ENCODE data around the gene IER3.

- TF ChIP-seq CTCF (IDR thresholded peaks at IDR 0.05; ENCODE audit: insufficient read depth, low read length): no peak
- TF ChIP-seq, protein P1, sequence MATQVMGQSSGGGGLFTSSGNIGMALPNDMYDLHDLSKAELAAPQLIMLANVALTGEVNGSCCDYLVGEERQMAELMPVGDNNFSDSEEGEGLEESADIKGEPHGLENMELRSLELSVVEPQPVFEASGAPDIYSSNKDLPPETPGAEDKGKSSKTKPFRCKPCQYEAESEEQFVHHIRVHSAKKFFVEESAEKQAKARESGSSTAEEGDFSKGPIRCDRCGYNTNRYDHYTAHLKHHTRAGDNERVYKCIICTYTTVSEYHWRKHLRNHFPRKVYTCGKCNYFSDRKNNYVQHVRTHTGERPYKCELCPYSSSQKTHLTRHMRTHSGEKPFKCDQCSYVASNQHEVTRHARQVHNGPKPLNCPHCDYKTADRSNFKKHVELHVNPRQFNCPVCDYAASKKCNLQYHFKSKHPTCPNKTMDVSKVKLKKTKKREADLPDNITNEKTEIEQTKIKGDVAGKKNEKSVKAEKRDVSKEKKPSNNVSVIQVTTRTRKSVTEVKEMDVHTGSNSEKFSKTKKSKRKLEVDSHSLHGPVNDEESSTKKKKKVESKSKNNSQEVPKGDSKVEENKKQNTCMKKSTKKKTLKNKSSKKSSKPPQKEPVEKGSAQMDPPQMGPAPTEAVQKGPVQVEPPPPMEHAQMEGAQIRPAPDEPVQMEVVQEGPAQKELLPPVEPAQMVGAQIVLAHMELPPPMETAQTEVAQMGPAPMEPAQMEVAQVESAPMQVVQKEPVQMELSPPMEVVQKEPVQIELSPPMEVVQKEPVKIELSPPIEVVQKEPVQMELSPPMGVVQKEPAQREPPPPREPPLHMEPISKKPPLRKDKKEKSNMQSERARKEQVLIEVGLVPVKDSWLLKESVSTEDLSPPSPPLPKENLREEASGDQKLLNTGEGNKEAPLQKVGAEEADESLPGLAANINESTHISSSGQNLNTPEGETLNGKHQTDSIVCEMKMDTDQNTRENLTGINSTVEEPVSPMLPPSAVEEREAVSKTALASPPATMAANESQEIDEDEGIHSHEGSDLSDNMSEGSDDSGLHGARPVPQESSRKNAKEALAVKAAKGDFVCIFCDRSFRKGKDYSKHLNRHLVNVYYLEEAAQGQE (IDR thresholded peaks at IDR 0.05; ENCODE audit: insufficient replicate concordance, low read depth): no peak
- peak; percentile 78 for TF ChIP-seq SPI1 (IDR thresholded peaks at IDR 0.05; ENCODE audit: borderline replicate concordance, low read depth)
- peak; percentile 94 for TF ChIP-seq POLR2AphosphoS5 (IDR thresholded peaks at IDR 0.05; ENCODE audit: low read depth)
These were observed 43.6 kb upstream of the IER3 start for GRCh38 chr6:30787954-30788353.

Data from HL-60 (cell line).